Parathyroid adenoma (tissue), 2 donors: ENCODE measurements around the gene IFT27.
A peak's percentile ranks its signal among the peaks of the same experiment; 100 is the strongest.

Source experiments
- H2AFZ ChIP-seq: fragments of 300-600 bp; sonication (generic); one replicate; pipeline ENCODE4 v1.7.0; 2017; ENCODE audit warnings: antibody characterized with exemption, mild to moderate bottlenecking
- H3K27ac ChIP-seq: fragments of 300-600 bp; sonication (generic); one replicate; pipeline ENCODE4 v1.7.0; 2017
- H3K27me3 ChIP-seq: fragments of 300-600 bp; sonication (generic); one replicate; pipeline ENCODE4 v1.7.0; 2017; ENCODE audit warnings: low read length; ENCODE audit not compliant: control insufficient read depth, insufficient read depth
- H3K36me3 ChIP-seq: fragments of 300-600 bp; sonication (generic); one replicate; pipeline ENCODE4 v1.7.0; 2017; ENCODE audit warnings: low read length; ENCODE audit not compliant: control insufficient read depth, insufficient read depth
- H3K4me1 ChIP-seq: fragments of 300-600 bp; sonication (generic); one replicate; pipeline ENCODE4 v1.7.0; 2017; ENCODE audit warnings: control low read depth
- H3K4me2 ChIP-seq: fragments of 300-600 bp; sonication (generic); one replicate; pipeline ENCODE4 v1.7.0; 2017; ENCODE audit warnings: low read length
- H3K4me3 ChIP-seq: fragments of 300-600 bp; sonication (generic); one replicate; pipeline ENCODE4 v1.7.0; 2017; ENCODE audit warnings: low read depth, low read length
- H3K79me2 ChIP-seq: fragments of 300-600 bp; sonication (generic); one replicate; pipeline ENCODE4 v1.7.0; 2017; ENCODE audit warnings: control low read depth
- H3K9ac ChIP-seq: fragments of 300-600 bp; sonication (generic); one replicate; pipeline ENCODE4 v1.7.0; 2017; ENCODE audit warnings: mild to moderate bottlenecking
- H3K9me3 ChIP-seq: fragments of 300-600 bp; sonication (generic); one replicate; pipeline ENCODE4 v1.7.0; 2017; ENCODE audit warnings: low read length; ENCODE audit not compliant: control insufficient read depth
- TF ChIP-seq, protein P1 (sequence below): fragments of 300-600 bp; sonication (generic); IDR thresholded peaks from one replicate; pipeline ENCODE4 v1.7.0; 2017; ENCODE audit warnings: antibody characterized with exemption, mild to moderate bottlenecking
- donor health status: primary hyperparathyroidism.

The IFT27 gene, protein sequence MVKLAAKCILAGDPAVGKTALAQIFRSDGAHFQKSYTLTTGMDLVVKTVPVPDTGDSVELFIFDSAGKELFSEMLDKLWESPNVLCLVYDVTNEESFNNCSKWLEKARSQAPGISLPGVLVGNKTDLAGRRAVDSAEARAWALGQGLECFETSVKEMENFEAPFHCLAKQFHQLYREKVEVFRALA

DNA sequence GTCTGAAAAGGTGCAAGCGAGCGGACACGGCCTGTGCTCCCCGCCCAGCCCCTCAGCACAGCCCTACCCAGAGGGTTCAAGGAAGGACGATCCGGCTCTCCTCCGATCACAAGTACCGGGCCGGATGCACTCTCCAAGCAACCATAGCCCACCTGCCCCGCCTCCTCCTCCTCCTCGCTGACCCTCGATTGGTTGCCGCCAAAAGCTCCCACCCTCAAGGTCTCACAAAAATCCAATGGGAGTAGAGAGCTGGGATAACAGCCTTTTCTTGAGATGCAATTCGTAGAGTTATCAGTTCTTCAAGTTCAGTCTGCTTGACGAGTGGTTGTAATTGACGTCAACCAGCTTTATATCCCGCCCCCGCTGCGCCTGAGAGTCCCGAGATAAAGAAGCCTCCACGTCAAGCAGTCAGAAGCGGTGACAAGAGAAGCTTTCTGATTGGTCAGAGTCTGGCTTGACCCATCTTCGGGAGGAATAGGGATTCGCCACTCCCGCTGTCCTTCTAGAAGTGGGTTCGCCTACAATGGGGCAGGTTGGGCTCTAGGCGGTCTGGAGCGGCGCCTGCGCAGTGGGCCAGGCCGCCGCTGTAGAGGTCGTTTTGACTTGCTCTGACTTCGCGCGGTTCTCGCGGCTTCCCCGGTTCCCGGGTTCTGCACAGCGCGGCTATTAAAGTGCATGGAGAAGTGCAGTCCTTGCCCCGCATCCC lies at the start of gene IFT27:
IFT27 (minus strand) TSS at position 156 of the 706 bp plus-strand sequence. CDS start 412 bp downstream, outside the sequence.
- Histone ChIP-seq H3K27me3 (no peaks in the 10 kb centered on the region), H3K27ac (peak within 1 kb of the TSS; percentile 39), H3K9ac (no peak within 1 kb of the TSS), H2AFZ (peak within 1 kb of the TSS; percentile 87), H3K4me1 (no peaks in the 10 kb centered on the region), H3K4me3 (peak within 1 kb of the TSS; percentile 76), H3K4me2 (peak within 1 kb of the TSS; percentile 95), H3K9me3 (no peaks in the 10 kb centered on the region), H3K36me3 (no peaks in the 10 kb centered on the region), H3K79me2 (no peaks in the 10 kb centered on the region)
- TF ChIP-seq, protein P1, sequence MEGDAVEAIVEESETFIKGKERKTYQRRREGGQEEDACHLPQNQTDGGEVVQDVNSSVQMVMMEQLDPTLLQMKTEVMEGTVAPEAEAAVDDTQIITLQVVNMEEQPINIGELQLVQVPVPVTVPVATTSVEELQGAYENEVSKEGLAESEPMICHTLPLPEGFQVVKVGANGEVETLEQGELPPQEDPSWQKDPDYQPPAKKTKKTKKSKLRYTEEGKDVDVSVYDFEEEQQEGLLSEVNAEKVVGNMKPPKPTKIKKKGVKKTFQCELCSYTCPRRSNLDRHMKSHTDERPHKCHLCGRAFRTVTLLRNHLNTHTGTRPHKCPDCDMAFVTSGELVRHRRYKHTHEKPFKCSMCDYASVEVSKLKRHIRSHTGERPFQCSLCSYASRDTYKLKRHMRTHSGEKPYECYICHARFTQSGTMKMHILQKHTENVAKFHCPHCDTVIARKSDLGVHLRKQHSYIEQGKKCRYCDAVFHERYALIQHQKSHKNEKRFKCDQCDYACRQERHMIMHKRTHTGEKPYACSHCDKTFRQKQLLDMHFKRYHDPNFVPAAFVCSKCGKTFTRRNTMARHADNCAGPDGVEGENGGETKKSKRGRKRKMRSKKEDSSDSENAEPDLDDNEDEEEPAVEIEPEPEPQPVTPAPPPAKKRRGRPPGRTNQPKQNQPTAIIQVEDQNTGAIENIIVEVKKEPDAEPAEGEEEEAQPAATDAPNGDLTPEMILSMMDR: no peak

DNA sequence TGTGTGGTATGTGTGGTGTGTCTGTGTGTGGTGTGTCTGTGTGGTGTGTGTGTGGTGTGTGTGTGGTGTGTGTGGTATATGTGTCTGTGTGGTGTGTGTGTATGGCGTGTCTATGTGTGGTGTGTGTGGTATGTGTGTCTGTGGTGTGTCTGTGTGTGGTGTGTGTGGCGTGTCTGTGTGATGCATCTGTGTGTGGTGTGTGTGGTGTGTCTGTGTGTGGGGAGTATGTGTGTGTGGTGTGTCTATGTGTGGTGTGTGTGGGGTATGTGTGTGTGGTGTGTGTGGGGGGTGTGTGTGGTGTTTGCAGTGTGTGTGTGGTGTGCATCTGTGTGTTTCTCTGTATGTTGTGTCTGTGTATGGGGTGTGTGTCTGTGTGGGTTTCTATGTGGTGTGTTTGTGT lies 48.7 kb upstream of the IFT27 start:
- no peak overlapping the region for H3K4me2 ChIP-seq
- H3K79me2 ChIP-seq: no peaks in the 10 kb centered on the region
- H3K4me1 ChIP-seq: no peaks in the 10 kb centered on the region
- H3K27ac ChIP-seq: no peak overlapping the region
- H3K4me3 ChIP-seq: no peak overlapping the region
- H3K9ac ChIP-seq: no peak overlapping the region
- TF ChIP-seq, protein P1: no peak
- H2AFZ ChIP-seq: no peak overlapping the region
- H3K9me3 ChIP-seq: no peaks in the 10 kb centered on the region
- H3K27me3 ChIP-seq: no peaks in the 10 kb centered on the region
- no peaks in the 10 kb centered on the region for H3K36me3 ChIP-seq

DNA sequence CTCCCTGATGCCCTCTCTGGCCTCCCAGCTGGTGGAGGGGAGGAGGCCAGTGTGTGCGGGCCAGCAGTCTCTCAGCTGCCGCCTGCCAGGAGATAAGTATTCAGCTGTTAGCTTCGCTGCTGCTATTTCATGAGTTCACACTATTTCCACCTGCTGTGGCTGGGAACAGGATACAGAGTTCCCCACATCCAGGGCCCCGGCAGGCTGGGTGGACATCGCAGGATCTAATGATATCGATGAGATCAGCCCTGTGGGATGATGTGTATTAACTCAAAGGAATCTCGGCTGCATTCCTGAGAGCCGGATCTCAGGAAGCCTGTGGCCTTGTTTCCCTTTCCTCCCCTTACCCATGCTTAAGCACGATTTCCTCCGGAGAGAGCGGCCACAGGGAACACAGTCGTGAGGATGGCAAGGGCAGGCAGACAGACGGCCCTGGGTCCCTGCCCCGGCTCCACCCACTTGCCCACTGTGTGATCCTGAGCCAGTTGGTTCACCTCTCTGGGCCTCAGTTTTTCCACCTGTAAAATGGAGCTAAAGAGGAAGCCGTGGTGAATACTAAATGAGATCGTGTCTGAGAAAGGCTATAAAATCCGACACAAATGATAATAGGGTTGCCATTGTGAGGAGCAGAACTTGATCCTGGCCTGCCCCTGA lies 47.4 kb upstream of the IFT27 start:
- Histone ChIP-seq H3K4me2 (no peak overlapping the region), H3K79me2 (no peaks in the 10 kb centered on the region), H3K27ac (no peak overlapping the region), H2AFZ (no peak overlapping the region), H3K9me3 (no peaks in the 10 kb centered on the region), H3K4me3 (no peak overlapping the region), H3K27me3 (no peaks in the 10 kb centered on the region), H3K4me1 (no peaks in the 10 kb centered on the region), H3K9ac (no peak overlapping the region), H3K36me3 (no peaks in the 10 kb centered on the region)
- TF ChIP-seq, protein P1: no peak

DNA sequence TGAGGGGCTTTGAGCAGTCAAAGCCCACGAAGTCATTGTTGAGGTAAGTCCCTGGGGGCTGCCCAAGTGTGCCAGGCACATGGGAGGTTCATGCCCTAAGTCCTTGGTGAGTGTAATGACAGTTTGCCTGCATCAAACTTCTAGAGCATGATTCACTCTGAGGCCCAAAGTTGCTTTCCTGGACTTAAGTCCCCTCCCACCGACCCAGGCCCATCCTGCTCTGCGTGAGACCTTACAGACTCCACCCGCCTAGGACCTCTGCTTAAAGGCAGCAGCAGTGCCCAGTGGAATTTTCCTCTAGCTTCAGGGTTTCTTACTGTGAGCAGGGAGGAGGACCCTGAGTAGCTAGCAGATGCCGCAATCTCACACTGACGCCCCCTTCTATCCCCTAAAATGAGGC lies 46.7 kb upstream of the IFT27 start:
- Histone ChIP-seq H3K36me3 (no peaks in the 10 kb centered on the region), H3K4me3 (no peak overlapping the region), H3K4me2 (no peak overlapping the region), H3K9ac (no peak overlapping the region), H3K4me1 (no peaks in the 10 kb centered on the region), H2AFZ (no peak overlapping the region), H3K9me3 (no peaks in the 10 kb centered on the region), H3K27me3 (no peaks in the 10 kb centered on the region), H3K27ac (no peak overlapping the region), H3K79me2 (no peaks in the 10 kb centered on the region)
- TF ChIP-seq, protein P1: no peak
